HG03342 (cell line): Measurements from ENCODE around the gene GXYLT1.
"Not testable (repeated sequence)": the region's sequence is repeated elsewhere in the genome, so short reads cannot be mapped to it uniquely, and the experiment has no call there.

Experiments used
- ATAC-seq: cut with Tn5 transposase; IDR thresholded peaks from one replicate; pipeline ENCODE4 v1.9.1; 2021; ENCODE audit warnings: mild to moderate bottlenecking, moderate library complexity; ENCODE audit not compliant: unreplicated experiment

Gene GXYLT1

DNA sequence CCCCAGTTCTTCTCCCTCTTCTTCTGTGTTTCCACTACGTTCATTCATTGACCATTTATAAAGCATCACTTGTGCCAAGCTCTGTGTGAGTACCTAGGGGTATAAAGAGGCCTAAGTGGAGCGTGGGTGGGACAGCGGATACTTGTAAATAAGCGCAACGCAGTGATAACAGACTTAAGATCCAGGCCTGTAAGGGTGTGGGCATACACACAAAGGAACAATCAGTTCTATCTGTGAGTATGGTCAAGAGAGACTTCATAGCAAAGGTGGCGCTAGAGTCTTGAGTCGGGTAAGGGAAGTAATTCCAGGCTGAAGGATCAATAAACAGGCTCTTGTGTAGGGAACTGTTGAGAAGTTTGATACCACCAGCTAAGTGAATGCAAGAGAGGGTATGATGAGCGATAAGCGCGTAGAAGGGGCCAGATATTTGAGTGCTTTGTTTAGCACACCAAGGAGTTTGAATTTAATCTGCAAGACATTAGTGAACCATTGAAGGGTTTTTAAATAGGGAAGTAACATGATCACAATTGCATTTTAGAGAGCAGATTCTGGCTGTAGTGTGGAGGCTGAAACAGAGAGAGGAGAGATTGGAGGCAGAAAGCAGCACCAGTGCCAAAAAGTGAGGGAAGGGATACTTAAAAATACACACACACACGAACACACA lies 1.0 kb upstream of the GXYLT1 start:
- no peak for ATAC-seq

DNA sequence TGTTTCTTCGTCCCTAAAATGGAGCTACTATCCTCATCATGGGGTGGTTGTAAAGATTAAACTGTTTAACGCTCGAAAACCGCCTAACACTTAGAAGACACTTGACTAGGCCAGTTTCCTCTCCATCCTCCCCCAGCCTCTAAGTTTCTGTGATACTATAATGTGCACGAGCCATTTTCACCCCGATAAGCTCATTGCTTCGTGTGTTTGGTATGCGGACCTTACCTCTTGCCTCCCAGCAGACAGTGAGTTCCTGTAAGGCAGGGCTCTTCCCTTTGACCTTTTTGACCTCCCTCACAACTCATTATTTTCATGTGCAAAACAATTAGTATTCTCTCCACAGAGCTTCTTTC lies 499 bp upstream of the GXYLT1 start:
- ATAC-seq: no peak

DNA sequence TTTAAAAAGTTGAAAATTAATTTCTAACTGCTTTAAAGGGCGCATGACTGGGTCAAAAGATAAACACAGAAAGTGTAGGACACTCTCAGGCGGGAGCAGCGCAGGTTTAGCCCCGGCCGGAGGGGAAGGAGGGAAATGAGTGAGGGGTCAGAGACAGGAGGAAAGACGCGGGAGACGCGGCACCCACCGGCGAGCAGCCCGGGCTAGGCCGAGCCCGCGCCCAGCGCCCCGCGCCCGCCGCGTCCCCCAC lies 591 bp downstream of the GXYLT1 start:
- no peak for ATAC-seq

DNA sequence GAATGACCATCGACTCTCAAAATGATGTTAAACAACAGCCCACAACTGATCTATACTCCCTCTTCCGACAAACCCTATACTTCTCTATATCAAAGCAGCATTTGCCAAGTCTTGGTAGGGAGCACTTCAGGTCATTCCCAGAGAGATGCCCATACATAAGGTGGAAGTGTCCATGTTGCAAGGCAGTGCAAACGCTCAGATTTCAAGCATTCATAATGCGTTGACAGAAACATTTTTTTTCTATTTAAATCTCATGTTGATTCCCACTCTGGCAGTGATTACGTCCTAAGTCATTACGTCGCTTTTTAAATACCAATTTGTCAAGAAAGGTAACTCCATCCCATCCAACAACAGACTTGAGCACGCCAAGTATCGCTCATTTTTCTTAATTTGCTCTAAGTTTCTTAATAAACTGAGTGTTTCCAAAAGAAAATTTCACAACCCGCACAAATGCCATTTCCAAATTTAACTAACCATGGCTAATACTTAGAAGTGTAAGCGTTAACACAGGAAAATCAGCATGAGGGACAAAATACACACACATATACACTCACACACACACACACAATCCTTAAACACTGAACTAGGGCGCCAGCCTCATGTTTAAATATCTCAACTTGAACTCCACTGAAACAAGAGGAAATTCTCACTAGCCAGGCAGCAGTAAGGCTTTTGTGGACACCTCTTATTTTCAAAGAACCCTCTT lies 1.1 kb downstream of the GXYLT1 start:
- ATAC-seq: peak; percentile 0

DNA sequence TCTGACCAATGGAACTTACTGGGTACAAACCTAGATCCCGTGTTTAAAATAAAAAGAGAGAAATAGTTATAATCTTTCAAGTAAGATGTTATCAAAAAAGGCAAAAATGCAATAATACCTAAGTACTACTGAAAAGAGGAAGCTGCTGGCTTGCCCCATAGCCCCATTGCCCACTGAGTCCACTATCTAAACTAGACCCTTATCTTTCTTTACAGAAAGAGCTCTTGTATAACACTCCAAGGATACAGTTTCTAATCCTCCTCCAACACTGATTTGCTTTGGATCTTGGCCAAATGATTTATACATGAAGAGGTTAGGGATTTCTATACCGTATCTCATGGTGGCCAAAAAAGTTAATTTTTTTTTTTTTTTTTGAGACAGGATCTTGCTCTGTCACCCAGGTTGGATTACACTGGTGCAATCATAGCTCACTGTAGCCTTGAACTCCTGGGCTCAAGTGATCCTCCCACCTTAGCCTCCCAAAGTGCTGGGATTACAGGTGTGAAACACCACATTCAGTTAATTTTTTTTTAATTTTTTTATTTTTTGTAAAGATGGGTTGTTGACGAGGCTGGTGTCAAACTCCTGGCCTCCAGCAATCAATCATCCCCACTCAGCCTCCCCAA lies 2.6 kb downstream of the GXYLT1 start:
- no peak for ATAC-seq

DNA sequence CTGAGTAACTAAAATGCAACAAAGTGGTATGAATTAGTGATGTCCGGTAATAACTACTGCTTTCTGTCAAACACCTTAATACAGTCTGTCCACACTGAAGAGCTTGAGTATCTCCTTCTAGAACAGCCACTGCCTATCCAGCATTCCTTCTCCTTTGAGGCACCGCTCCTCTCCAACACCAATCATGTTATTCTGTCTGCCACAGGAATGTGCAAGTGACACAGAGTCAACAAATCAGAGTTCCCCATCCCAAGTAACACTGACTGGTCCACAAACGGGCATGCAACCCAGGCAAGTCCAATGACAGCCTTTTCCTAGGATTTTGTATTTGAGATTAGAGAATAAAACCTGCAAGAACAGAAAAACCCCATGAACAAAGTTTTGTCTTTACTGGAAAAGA lies 3.8 kb downstream of the GXYLT1 start:
- no peak for ATAC-seq

DNA sequence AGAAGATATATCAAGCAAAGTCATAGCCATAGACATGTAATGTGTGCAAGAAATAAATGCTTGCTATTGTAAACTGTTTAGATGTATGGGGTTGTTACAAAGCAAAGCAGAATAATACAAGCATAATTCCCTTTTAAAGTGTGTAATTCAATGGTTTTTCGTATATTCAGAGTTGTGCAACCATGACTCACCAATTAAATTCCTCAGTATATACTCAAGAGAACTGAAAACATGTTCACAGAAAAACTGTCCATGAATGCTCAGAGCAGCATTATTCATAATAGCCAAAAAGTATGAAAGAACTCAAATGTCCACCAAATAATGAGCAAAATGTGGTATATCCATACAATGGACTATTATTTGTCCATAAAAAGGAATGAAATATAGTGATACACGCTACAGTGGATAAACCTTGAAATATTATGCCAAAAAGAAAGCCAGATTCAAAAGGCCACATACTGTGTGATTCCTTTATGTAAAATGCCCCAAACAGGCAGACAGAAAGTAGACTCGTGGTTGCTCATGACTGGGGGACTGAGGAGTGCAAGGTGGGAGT lies 9.3 kb downstream of the GXYLT1 start:
- no peak for ATAC-seq

DNA sequence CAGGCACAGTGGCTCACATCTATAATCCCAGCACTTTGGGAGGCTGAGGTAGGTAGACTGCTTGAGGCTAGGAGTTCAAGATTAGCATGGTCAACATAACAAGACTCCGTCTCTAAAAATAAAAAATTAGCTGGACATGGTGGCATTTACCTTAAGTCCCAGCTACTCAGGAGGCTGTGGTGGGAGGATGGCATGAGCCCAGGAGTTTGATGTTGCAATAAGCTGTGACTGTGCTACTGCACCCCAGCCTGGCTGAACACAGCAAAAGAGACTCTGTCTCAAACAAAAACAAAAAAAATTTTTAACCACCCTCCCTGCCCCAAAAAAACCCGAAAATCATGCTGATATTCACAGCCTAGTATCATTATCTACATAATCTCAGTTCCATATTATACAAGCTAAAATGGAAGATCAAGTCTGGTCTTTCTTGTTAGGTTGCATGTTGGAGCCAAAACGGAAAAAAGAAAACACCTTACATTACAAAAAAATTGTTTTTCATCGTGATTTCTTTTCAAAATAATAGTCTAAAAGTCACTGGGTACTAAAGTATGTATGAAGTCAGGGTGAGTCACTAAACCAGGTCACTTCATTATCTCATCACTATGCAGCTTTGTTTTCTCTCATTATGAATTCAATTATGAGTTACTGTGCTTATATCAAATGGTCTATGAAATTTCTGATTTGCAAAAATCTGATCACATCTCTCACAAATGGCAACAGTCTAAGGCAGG lies 13.8 kb downstream of the GXYLT1 start:
- no peak for ATAC-seq

DNA sequence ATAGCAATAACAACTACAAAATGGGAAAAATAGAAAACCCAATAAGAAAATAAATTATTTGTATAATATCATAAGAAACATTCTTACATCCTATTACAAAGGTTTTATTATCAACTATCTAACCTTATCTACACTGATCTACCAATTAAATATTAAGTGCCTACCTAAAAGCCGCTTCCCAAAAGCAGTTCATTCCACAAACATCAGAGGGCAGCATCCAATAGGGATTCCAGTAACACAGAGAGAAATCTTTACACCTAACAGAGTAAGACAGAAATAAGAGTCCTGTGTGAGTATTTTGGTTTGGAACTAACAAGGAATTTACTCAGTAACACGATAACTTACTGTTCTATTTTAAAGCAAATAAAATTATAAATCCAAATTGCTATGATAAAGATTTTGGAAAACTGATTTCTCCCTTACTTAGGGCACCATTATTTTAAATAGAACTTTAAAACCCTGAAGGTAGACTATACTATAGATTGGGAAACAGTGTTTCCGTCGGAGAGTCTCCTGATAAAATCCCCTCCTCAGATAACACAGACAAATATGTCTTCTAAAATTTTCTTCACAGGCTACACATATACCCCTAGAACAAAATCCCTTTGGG lies 15.0 kb downstream of the GXYLT1 start:
- ATAC-seq: no peak

DNA sequence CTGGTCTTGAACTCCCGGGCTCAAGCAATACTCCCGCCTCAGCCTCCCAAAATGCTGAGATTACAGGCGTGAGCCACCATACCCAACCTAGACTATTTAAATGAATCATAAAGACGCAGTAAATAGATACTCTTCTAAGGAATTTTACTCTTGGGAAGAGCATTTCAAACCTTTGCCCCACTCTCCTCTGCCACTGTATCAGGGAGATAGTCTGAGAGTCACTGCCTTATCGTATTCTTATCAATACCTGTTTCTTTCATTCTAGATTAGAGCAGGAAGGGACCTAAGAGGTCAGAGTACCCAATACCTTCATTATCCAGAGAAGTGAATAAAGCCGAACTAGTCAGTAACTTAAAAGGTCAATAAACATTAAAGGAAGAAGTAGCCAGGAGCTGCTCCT lies 15.8 kb downstream of the GXYLT1 start:
- ATAC-seq: no peak

DNA sequence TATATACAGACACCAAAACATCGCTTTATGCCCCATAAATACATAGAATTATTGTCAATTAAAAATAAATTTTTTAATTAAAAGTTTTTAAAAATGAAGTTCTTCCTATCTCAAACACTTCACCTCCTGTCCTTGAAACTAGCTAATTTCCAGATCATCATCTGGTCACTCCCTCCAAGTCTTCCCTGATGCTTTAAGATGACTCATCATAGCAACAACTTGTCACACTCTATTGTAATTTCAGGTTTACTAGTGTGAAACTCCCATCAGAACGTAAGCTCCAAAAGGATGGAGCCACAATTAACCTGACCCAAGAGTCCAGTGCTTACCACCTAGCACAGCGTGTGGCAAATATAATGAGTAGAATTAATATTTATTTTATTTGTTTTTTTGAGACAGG lies 16.3 kb downstream of the GXYLT1 start:
- no peak for ATAC-seq

DNA sequence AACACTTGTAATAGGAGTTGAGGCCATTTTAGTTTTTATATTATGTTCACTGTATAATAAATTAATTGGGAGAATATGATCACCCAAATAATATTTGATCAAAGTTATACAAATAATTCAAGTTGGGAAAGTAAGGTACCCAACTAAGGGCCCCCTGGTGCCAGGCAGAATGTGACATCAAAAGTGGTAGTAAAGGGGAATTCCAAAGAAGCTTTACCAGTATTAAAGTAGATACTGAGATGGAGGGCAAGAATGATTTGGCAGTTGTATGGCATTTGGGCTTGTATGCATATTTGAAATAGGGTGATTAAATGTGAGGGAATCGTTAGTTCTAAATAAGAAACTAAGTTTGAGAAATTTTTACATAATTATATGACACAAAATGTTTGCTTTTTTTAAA lies 17.7 kb downstream of the GXYLT1 start:
- ATAC-seq: no peak

DNA sequence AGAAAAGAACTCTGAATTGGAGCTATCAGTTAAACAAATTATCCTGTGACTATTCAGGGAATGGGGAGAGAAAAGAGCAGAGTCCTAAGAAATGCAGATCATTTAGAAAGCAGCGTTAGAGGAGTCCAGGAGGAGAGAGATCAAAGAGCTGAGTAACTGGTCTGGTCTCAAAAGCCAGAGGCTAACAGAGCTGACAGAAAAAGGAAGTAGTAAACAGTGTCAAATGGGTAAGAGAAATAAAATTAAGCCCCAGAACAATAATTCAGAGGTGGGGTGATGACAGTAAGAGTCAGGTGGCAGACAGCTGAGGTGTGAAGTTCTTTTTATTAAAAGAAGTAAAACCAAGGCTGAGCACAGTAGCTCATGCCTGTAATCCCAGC lies 19.3 kb downstream of the GXYLT1 start:
- no peak for ATAC-seq

DNA sequence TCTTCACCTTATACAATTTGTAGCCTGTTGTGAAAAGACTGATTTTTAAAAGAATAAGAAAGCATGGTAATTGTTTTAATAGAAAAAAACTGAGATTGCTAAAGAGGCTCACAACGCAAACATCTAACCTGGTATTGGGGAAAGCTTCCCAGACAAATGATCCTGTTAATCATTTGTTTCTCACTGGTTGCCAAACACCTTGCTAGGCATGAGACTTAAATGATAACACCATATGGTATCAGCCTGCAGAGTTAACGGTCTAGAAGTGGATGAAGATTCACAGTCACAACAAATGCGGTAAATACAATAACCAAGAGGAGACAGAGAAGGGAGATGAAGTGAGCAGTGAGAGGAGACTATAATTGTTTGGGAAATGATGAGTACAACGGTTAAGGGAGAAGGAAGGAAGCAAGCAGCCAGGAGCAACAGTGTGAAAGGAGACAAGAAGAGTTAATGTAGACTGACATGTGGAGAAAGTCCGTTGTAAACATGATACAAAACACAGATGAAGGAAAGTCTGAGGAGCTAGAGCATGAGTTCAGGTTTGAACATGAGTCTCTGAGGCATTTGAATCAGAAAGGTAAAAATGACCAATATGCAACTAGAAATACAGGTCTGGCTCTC lies 19.8 kb downstream of the GXYLT1 start:
- ATAC-seq: no peak

DNA sequence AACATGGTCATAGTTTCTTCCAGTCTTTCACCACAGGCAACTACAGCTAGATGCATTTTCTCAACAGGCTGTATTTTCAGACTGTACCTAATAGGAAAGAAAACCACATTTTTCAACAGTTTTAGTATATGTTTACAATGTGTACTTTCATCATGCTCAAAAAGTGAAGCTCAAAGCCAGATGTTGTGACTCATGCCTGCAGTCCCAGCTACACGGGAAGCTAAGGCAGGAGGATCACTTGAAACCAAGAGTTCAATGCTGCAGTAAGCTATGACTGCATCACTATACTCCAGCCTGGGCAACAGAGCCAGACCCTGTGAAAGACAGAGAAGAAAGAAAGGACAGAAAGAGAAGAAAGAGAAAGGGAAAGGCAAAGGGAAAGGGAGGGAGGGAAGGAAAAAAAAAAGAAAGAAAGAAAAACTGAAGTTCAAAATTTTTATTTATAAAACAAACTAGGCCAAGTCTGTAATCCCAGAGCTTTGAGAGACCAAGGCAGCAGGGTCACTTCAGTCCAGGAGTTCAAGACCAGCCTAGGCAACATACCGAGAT lies 25.5 kb downstream of the GXYLT1 start:
- ATAC-seq: no peak

DNA sequence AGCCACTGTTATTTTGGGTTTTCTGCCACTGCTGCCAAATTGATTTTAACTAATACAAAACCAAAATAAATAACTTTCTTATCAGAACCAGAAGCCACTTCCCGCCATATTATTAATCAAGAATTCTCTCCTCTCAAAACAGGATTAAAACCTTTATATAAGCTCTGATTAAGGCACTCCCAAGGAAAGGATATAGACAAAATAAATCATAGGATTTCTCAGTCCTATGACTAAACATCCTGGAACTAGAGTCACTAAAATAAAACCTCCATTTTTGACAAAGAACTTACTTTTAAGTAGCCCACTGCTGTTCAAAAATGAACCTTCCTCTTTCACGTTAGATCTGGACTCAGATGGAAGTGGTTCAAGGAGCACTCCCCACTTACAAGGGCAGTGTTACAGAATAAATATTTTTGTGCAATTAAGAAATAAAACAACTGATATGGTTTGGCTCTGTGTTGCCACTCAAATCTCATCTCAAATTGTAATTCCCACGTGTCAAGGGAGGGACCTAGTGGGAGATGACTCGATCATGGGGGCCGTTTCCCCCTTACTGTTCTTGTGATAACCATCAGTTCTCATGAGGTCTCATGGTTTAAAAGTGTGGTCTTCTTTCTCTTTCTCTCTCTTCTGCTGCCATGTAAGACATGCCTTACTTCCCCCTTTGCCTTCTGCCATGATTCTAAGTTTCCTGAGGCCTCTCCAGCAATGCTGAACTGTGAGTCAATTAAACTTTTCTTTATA lies 26.4 kb downstream of the GXYLT1 start:
- no peak for ATAC-seq

DNA sequence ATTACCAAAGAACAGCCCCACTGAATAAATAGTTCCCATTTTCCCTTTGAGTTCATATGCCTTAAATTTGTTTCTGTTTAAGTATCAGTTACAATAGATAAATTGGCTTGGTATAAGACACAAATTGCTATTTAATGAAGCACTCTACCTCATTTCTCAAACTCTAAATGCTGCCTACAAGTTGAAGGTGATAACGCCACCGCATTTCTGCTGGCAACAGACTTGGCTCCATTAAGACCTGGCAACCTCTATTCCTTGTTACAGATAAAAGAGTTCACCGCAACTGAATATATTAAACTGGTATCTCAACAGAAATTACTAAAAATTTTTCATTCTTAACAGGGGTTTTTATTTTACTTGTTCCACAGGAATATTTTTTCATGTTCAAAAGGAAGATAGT lies 35.6 kb downstream of the GXYLT1 start:
- no peak for ATAC-seq

DNA sequence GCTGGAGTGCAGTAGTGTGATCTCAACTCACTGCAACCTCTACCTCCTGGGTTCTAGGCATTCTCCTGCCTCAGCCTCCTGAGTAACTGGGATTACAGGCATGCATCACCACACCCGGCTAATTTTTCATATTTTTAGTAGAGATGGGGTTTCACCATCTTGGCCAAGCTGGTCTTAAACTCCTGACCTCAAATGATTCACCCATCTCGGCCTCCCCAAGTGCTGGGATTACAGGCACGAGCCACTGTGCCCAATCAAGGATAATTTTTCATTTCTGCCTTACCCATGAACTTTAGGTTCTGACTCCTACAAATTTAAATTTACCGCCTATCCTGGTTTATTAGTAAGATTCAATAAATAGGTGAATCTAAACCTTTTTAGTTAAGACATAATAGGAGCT lies 37.9 kb downstream of the GXYLT1 start:
- not testable (repeated sequence) for ATAC-seq

DNA sequence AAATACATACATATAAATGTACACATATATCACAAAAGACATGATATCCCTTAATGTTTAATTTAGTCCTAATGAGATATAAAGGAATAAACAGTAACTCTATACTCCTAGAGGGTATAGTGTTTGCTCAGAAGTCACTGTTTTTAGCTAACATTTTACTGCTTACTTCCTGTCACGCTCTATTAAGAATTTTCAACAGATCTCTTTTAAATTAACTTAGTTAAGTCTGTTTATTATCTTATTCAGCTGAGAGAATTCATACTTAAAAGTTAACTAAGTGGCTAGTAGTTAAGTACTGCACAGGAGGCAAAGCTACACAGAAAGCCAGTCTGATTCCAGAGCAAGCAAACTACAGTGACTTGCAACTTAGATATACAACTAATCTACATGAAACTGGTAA lies 39.9 kb downstream of the GXYLT1 start:
- ATAC-seq: no peak

DNA sequence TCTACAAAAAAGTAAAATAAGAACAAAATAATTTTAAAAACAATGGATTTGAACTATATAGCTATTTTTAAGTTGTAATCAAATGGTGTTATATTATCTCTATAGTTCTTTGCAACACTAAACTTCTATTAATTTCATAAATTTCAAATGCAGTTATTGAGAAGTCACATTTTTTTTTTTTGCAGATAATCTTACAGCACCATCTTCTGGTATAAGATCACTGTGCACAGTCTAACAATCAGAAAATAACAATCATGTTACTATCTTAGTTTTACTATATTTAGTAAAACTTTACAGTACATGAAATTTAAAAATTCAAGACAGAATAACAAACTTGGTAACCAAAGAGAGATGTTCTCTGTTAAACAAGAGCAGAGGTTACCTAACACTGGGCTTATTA lies 40.6 kb downstream of the GXYLT1 start:
- no peak for ATAC-seq
